Measurements from ENCODE around the gene SIRT3.

The SIRT3 gene

DNA sequence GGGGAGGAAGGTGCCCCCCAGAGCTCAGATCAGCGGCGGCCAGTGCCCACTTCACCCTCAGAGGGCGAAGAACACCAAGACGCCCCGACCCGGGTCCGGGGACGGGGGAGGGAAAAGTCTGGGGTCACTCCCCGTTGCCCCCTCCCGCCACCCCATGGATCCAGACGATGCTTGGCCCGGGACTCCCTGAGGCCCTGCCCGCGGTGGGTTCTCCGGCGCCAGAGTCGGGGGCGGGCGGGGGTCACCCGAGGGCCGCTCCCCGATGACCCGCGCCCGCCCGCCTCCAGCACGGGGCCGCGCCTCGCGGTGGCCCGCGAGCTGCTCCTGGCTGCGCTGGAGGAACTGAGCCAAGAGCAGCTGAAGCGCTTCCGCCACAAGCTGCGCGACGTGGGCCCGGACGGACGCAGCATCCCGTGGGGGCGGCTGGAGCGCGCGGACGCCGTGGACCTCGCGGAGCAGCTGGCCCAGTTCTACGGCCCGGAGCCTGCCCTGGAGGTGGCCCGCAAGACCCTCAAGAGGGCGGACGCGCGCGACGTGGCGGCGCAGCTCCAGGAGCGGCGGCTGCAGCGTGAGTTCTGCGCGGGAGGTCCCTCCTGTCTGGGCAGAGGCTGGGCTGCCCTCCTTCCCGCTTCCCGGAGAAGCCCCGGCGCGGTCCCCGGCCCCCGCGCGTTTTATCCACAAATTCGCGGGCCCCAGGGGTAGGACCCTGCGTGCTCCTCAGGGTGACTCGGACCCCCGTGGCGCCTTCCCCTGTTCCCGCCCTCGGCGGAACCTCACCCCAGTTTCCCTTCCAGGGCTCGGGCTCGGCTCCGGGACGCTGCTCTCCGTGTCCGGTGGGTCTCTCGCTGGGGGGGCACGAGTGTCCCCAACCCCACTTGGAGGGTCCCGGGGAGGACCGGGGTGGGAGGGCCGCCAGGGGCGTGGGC, 43.2 kb upstream of the SIRT3 start:
- TF ChIP-seq CTCF (IDR thresholded peaks at IDR 0.05; ENCODE audit: control extremely low read depth, extremely low read depth, low read depth, missing control alignments): no peak
- ChIA-PET POLR2A (interaction anchor here (0.6 kb wide), 1 partner anchor 244 kb away, joined by 6 read pairs; no protein-coding TSS in a partner anchor), CTCF (interaction anchor here (1.0 to 4.0 kb wide), 3 partner anchors 11 to 28 kb away, joined by 3 to 11 read pairs (median 3); no protein-coding TSS in a partner anchor)
- no peak for DNase-seq (ENCODE audit: extremely low spot score)

DNA sequence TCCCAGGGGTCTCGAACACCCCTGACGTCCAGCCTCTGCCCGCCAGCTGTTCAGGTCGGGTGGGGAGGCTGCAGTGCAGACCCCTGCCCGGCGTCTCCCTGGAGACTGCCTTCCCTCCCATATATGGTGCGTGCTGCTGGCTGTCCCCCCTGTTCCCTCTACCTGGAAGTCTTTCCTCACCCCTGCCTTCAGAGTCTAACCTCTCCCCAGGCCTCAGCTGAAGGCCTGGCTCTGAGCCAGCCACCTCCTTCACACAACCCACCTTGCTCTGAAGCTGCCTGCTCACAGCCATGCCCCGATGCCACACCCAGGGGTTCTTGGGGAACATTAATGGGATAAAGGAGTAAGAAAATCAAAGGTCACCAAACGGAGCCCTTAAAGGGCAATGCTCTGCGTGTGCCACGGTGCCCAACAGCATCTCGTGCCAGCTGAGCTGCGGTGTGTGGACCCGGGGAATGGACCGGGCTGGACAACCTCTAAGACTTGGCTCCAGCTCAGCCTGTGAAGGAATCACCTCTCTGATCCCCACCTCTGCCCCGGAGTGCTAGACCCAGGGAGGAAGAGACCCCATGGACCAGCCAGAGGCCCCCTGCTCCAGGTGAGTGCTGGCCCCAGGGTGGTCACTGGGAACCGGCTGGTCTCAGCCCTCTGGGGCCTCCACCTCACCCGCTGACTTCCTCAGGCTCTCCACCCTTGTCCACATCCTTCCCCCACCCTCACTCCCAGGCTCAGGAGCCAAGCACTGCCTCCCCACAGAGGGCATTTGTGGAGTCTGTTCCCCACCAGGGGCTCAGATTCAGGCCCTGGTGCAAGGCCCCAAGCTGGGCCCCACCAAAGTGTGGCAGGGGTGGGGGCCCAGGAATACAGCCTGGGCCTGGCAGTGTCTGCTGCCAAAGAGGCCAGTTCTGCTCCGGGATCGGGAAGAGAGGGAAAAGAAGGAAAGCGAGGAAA, 42.1 kb upstream of the SIRT3 start, which contains the start of gene NLRP6:
Gene NLRP6, plus strand, starts transcription at position 407 of the 951 bp plus-strand sequence. Its CDS starts 163 bp downstream, at position 570.
- TF ChIP-seq CTCF (IDR thresholded peaks at IDR 0.05; ENCODE audit: control extremely low read depth, extremely low read depth, low read depth, missing control alignments): no peak
- CTCF ChIA-PET: interaction anchor here (0.8 to 4.0 kb wide), 5 partner anchors 9 to 65 kb away, joined by 3 to 11 read pairs (median 3); no protein-coding TSS in a partner anchor
- DNase-seq (ENCODE audit: extremely low spot score): no peak
- POLR2A ChIA-PET: no interaction called here

DNA sequence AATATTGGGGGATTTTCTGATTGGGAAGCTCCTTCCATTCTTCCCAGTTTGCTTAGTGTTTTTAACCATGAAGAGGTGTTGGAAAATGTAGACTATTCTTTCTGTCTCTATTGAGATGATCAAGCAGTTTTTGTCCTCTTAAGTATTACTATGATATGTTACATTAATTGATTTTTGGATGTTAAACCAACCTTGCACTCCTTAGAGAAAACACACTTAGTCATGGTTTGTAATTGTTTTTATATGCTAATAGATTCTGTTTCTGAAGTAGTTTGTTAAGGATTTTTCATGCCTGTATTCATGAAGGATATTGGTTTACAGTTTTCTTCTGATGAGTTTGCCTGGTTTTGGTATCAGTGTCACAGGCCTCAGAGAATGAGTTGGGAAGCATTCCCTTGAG, 40.1 kb upstream of the SIRT3 start:
- no peak for TF ChIP-seq CTCF (IDR thresholded peaks at IDR 0.05; ENCODE audit: control extremely low read depth, extremely low read depth, low read depth, missing control alignments)
- DNase-seq (ENCODE audit: extremely low spot score): no peak
- POLR2A ChIA-PET: no interaction called here
- CTCF ChIA-PET: interaction anchor here (1.0 to 2.6 kb wide), 3 partner anchors 25 to 28 kb away, joined by 3 to 14 read pairs (median 3); no protein-coding TSS in a partner anchor

- CTCF ChIA-PET: interaction anchor here (1.0 to 1.3 kb wide), 2 partner anchors 22 to 32 kb away, joined by 3 read pairs; no protein-coding TSS in a partner anchor
- TF ChIP-seq CTCF (IDR thresholded peaks at IDR 0.05; ENCODE audit: control extremely low read depth, extremely low read depth, low read depth, missing control alignments): no peak
- no peak for DNase-seq (ENCODE audit: extremely low spot score)
- POLR2A ChIA-PET: interaction anchor here (0.7 kb wide), 1 partner anchor 57 kb away, joined by 3 read pairs; no protein-coding TSS in a partner anchor
Observed at GRCh38 chr11:272931-273198, 36.7 kb upstream of the SIRT3 start.

DNA sequence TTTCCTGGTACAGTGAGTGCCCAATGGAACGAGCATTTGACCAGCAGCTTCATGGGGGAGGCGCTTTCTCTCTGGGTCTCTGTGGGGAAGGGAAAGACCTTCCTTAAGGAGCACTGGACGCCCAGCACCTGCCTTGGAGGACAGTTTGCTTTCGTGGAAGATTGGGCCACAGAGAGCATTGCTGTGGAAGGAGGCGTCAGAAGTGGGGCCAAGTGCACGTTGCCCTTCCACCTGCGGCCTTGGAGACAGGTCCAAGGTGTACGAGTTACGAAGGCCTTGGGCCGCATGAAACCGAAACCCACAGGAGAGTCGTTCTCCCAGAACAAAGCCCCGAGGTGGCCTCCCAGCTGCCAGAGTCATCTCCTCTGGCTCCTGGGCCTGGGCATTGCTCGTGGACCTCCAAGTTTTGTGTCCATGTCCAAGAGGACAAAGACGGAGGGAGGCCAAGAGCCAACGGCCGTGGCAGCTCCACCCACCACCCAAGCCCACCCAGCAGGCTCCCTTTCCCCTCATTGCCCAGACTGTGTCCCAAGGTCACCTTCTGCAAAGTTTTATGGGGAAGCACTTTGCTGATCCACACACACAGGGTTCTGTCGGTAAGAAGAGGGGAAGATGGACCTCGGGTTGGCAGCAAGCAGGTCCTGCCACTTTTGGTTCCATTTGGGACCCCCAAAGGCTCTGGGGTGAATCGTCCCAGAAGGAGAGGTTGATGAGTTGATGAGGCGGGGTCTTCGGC, 36.2 kb upstream of the SIRT3 start:
- CTCF ChIA-PET: interaction anchor here (1.0 to 1.7 kb wide), 3 partner anchors 21 to 44 kb away, joined by 3 to 6 read pairs (median 4); no protein-coding TSS in a partner anchor
- no peak for DNase-seq (ENCODE audit: extremely low spot score)
- TF ChIP-seq CTCF (IDR thresholded peaks at IDR 0.05; ENCODE audit: control extremely low read depth, extremely low read depth, low read depth, missing control alignments): no peak
- POLR2A ChIA-PET: interaction anchor here (0.7 kb wide), 1 partner anchor 56 kb away, joined by 3 read pairs; no protein-coding TSS in a partner anchor
